ENCODE measurements around the gene TMED6.
"Not testable (repeated sequence)": the region's sequence is repeated elsewhere in the genome, so short reads cannot be mapped to it uniquely, and the experiment has no call there.

Gene TMED6

GRCh38 chr16:69301187-69301586, 50.4 kb downstream of the TMED6 start:
- Histone ChIP-seq H3K4me3 (no peak overlapping the region), H3K9me3 (replicated peaks in 1 of 11) (no peaks in the 10 kb centered on the region), H3K9ac (no peak overlapping the region), H4K20me1 (no peaks in the 10 kb centered on the region), H3K4me2 (no peak overlapping the region), H3K36me3 (peaks cover 28 to 69% (median 43%) of the 10 kb centered on the region in 11 experiments), H3K27me3 (no peaks in the 10 kb centered on the region), H3K27ac (no peak overlapping the region), H3K4me1 (peaks cover 0 to 9% (median 6%) of the 10 kb centered on the region in 10 experiments; a peak in 11 of 20 replicates)
- no peak for TF ChIP-seq Cebpa-rat (IDR thresholded peaks at IDR 0.05)

GRCh38 chr16:69298261-69298660, 53.3 kb downstream of the TMED6 start:
- Histone ChIP-seq H3K4me1 (peaks cover 0 to 9% (median 6%) of the 10 kb centered on the region in 10 experiments; a peak in 11 of 20 replicates), H3K9ac (no peak overlapping the region), H3K27ac (no peak overlapping the region), H3K4me2 (no peak overlapping the region; a peak in 2 of 22 replicates), H3K4me3 (no peak overlapping the region), H3K27me3 (no peaks in the 10 kb centered on the region), H4K20me1 (no peaks in the 10 kb centered on the region), H3K9me3 (replicated peaks in 1 of 11) (no peaks in the 10 kb centered on the region), H3K36me3 (peaks cover 28 to 64% (median 36%) of the 10 kb centered on the region in 11 experiments)
- TF ChIP-seq Cebpa-rat (IDR thresholded peaks at IDR 0.05) = no peak

GRCh38 chr16:69296771-69297170, 54.8 kb downstream of the TMED6 start:
- H3K9ac ChIP-seq; H3K4me1 ChIP-seq; H4K20me1 ChIP-seq; H3K4me3 ChIP-seq; H3K27ac ChIP-seq; H3K4me2 ChIP-seq; H3K27me3 ChIP-seq; H3K9me3 ChIP-seq (replicated peaks in 1 of 11): not testable (repeated sequence)
- peaks cover 23 to 56% (median 30%) of the 10 kb centered on the region in 11 experiments for H3K36me3 ChIP-seq

GRCh38 chr16:69294051-69294450, 57.5 kb downstream of the TMED6 start:
- no peak overlapping the region for H3K27ac ChIP-seq
- no peaks in the 10 kb centered on the region for H3K27me3 ChIP-seq
- no peak for TF ChIP-seq Cebpa-rat (IDR thresholded peaks at IDR 0.05)
- H3K9me3 ChIP-seq (replicated peaks in 1 of 11) = no peaks in the 10 kb centered on the region
- no peak overlapping the region for H3K4me3 ChIP-seq
- H3K9ac ChIP-seq = no peak overlapping the region
- H3K36me3 ChIP-seq = peaks cover 0 to 37% (median 10%) of the 10 kb centered on the region in 11 experiments; a peak in 13 of 22 replicates
- H4K20me1 ChIP-seq = no peaks in the 10 kb centered on the region
- no peak overlapping the region for H3K4me2 ChIP-seq
- peaks cover 0 to 5% (median 0%) of the 10 kb centered on the region in 10 experiments; a peak in 4 of 20 replicates for H3K4me1 ChIP-seq

GRCh38 chr16:69293401-69293800, 58.2 kb downstream of the TMED6 start:
- TF ChIP-seq Cebpa-rat (IDR thresholded peaks at IDR 0.05) = no peak
- H3K36me3 ChIP-seq = peaks cover 0 to 37% (median 10%) of the 10 kb centered on the region in 11 experiments; a peak in 10 of 22 replicates
- no peak overlapping the region for H3K9ac ChIP-seq
- peaks cover 0 to under 1% (median 0%) of the 10 kb centered on the region in 10 experiments; a peak in 1 of 20 replicates for H3K4me1 ChIP-seq
- H4K20me1 ChIP-seq = no peaks in the 10 kb centered on the region
- no peaks in the 10 kb centered on the region for H3K9me3 ChIP-seq (replicated peaks in 1 of 11)
- no peaks in the 10 kb centered on the region for H3K27me3 ChIP-seq
- H3K4me3 ChIP-seq = no peak overlapping the region
- no peak overlapping the region for H3K27ac ChIP-seq
- no peak overlapping the region for H3K4me2 ChIP-seq
